ENCODE results near the gene S100A12.
A peak's percentile ranks its signal among the peaks of the same experiment; 100 is the strongest.

S100A12 gene

GRCh38 chr1:153333902-153334301 is 41.5 kb downstream of the S100A12 start:
- Histone ChIP-seq H3K27me3 (ENCODE audit: insufficient read depth, poor library complexity, severe bottlenecking) (no peaks in the 10 kb centered on the region), H3K4me3 (replicated peaks; ENCODE audit: insufficient read depth, low read length) (no peak overlapping the region), H3K27ac (replicated peaks) (no peak overlapping the region)
- TF ChIP-seq SPI1 (IDR thresholded peaks at IDR 0.05; ENCODE audit: borderline replicate concordance, low read depth) (peak; percentile 80), POLR2AphosphoS5 (IDR thresholded peaks at IDR 0.05; ENCODE audit: low read depth) (no peak)
- DNase-seq (ENCODE audit: low read depth in 1 of 2, low spot score in 1 of 2): no peak

GRCh38 chr1:153324912-153325311 is 50.5 kb downstream of the S100A12 start:
- no peak overlapping the region for H3K27ac ChIP-seq (replicated peaks)
- H3K27me3 ChIP-seq (ENCODE audit: insufficient read depth, poor library complexity, severe bottlenecking): no peaks in the 10 kb centered on the region
- H3K4me3 ChIP-seq (replicated peaks; ENCODE audit: insufficient read depth, low read length): no peak overlapping the region
- DNase-seq (ENCODE audit: low read depth in 1 of 2, low spot score in 1 of 2): no peak
- TF ChIP-seq REST (IDR thresholded peaks at IDR 0.05; ENCODE audit: insufficient replicate concordance, low read depth): no peak
- no peak for TF ChIP-seq CTCF (IDR thresholded peaks at IDR 0.05; ENCODE audit: insufficient read depth, low read length)
- no peak for TF ChIP-seq GABPA (IDR thresholded peaks at IDR 0.05; ENCODE audit: low read depth)
- TF ChIP-seq POLR2AphosphoS5 (IDR thresholded peaks at IDR 0.05; ENCODE audit: low read depth): no peak
- no peak for TF ChIP-seq SPI1 (IDR thresholded peaks at IDR 0.05; ENCODE audit: borderline replicate concordance, low read depth)

Data from HL-60 (cell line).